Stimulated activated CD4-positive, alpha-beta T cell treated with anti-CD3 and anti-CD28 coated beads, TNF-alpha, amount 100 ng/mL, for 4 hours (primary cell): Measurements from ENCODE around the gene RNF121.

ENCODE experiments used
- DNase-seq, 3 experiments: peaks; one replicate each; pipeline ENCODE4 v3.0.0-alpha.2; 2020; ENCODE audit warnings: low read depth in 3 of 3

RNF121 gene

GRCh38 chr11:72037554-72038311 is 108.9 kb downstream of the RNF121 start:
- DNase-seq, result no peak

GRCh38 chr11:72038491-72038890 is 109.6 kb downstream of the RNF121 start:
- no peak for DNase-seq

- no peak for DNase-seq
These were observed 110.4 kb downstream of the RNF121 start for GRCh38 chr11:72039031-72039855.

GRCh38 chr11:72039856-72040401 is 111.1 kb downstream of the RNF121 start:
- no peak for DNase-seq

GRCh38 chr11:72040491-72041363 is 111.9 kb downstream of the RNF121 start:
- peak; percentile 53 to 58 (median 56) for DNase-seq

- peak in 1 of 3 experiments; percentile 17 for DNase-seq
These were observed 112.7 kb downstream of the RNF121 start for GRCh38 chr11:72041364-72042063.

GRCh38 chr11:72042064-72042745 is 113.4 kb downstream of the RNF121 start:
- DNase-seq, result no peak

GRCh38 chr11:72045849-72046248 is 117.0 kb downstream of the RNF121 start:
- DNase-seq, result no peak
